DMS53 treated with DMSO at 0.1 percent for 48 hours (cell line): Measurements from ENCODE around the gene CFDP1.
"Not testable (repeated sequence)": the region's sequence is repeated elsewhere in the genome, so short reads cannot be mapped to it uniquely, and the experiment has no call there.

Source experiments
- DNase-seq: peaks from one replicate; lab custom pipeline; 2025; ENCODE audit not compliant: unreplicated experiment; lab: John Stamatoyannopoulos, UW

CFDP1 gene

DNA sequence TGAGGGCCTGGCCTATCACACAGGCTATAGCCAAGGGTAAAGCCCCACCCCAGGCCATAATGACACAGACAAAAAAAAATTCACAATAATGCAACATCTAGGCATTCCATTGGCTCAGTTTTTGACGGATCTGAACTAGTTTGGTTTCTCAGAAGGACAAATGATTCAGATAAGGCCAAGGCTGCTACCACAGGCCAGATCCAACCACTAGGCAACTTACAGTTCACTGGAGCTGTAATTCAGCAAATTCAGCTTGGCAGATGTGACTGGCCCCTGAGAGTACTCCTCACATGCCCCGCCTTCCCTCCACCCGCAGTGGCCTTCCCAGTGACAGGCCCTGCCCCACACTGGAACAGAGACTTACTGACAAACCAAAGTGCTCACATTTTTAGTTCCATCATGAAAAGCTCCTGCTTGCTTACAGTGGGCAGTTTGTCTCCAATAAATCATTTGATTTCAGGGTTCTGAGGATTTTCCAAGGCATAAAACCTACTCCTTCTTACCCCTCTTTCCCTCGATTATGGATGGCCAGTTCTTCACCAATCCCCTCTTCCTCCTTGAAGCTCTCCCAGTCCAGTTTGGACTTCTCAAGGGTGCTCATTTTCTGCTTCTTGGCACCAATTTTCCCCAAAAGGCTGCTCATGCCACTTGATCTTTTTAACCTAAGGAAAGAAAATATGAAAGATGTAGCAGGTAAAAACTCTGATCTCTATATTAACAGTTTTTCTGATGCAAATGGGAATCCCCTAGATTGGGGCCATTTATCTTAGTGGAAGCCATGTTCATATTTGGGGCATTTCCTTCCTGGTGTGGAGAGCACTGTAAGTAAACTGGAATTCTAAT is 128.6 kb downstream of the CFDP1 start:
- DNase-seq, result no peak

DNA sequence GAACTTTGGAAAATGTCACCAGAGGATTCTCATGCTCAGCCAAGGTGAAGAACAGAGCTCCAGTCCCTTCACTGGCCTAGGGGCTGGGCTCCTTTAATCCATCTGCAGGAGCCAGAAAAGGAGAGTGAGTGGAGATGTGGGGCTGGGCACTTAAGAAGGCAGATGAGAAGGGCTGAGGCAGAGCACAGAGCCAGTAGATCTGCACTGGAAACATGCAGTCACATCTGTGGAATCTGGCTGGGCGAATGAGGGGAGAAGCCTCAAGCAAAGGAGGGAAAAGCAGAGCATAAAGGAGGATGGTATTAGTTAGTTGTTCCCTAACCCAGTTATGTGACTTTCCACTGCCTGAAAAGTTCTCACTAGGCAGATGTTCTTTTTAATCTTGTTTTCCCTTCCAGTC is 131.5 kb downstream of the CFDP1 start:
- no peak for DNase-seq

DNA sequence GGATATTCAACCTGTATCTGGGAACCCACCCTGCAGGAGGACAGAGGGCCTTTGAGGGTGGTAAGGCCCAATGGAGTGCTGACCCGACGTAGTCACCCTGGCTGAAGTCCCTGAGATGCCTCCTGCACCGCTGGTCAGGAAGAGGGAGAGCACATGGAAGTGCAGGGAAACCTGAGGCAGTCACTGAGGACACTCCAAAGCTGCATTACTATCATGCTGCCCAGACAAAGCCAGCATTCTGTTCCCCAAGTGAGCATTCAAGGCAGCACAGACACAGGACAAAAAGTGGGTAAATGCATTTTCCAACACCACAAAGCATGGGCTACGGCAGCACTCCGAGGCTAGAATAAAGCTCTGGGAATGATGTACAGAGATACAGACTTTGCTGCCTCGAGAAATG is 135.0 kb downstream of the CFDP1 start:
- DNase-seq, result no peak

DNA sequence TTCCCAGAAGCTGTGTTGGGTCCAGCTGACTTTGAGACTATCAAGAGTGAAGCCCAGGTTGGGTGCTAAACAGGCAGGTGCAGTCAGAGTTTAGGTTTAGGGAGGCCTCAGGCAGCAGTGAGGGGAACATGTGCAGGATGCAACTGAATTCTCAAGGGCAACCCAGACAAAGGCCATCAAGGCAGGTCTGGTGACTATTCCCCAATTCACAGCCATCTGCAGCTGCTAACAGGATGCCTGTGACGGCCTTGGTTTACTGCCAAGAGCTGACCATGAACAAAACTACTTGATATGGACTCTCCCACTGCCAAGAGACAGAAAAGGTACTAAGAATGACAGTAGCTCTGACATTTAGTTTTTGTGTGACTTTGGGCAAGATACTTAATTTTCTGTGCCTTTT is 136.7 kb downstream of the CFDP1 start:
- no peak for DNase-seq

DNA sequence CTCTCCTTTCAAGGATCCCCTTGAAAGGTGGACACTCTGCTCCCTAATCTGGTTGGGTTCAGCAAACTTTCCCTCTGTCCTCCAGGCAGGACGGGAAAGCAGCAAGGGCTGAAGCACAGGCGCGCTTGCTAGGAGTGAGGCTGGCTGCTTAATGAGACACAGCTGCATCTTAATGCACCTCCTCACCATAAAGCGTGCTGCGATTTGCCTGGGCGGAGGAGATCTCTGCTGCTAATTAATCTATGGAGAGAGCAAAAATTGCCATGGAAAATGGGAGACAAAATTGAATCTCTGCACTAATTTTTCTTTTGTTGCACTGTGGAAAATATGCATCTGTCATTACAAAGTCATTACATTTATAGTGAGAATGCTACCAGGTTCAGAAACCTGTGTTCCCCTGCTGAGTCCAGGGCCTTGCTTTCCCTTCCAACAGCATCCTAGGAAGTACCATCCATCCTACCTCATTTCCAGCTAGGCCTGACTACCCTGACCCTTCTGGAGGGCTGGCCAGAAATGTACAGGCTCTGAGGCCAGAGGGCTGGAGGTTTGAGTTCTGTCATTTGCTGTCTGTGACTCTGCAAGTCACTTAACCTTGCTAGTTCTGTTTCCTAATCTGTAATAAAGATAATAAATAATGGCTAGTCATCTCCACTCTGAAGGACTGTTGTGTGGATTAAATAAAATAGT is 138.4 kb downstream of the CFDP1 start:
- no peak for DNase-seq

DNA sequence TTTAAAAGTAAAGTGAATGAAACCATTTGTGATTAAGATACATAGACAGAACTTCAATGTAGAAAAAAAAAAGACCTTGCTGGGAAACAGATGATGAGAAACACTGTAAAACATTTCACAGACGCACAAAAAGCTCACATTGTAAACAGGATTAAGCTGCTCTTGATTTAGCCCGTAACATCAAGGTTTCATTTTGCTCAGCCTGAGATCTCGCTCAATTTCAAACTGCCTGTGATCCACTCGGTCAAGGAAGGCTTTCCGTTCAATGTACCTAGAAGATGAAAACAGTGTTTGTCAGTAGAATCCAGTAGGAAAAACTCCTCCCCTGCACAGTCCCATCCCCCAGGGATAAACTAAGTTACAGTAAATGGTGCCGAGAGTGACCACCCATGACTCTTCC is 139.5 kb downstream of the CFDP1 start:
- DNase-seq, result no peak

DNA sequence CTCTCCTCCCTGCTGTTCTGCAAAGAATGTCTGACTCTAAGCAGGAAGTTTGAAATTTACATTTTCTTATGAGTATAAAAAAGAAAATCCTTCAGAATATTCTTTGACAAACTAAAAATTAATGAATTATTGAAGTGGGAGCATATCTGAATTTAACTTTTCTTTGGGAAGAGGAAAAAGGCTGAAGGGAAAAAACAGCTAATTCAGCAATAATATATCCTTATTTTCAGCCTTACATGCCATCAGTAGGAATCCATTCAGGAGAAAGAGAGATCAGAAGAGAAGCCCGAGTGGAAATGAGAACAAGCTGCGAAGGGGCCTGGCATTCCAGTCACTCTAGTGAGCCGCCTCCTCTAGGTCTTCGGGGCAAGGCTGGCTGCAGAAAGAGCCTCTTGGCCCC is 140.1 kb downstream of the CFDP1 start:
- no peak for DNase-seq

DNA sequence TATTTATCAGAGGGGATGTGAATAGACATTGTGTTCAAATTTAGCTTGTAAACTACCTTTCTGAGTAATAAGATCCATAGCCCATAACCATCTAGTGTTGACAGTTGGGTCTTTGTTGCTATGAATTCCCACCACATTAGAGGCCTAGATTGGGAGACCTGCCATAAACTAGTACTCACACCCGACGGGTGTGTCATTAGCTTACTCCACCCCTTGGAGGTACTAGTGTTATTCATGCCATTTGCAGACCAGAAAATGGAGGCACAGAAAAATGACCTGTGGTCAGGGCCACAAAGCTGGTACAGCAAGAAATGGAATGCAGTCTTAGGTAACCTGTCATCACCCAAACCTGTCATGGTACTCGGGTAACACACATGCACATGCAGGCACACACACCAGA is 140.6 kb downstream of the CFDP1 start:
- no peak for DNase-seq

DNA sequence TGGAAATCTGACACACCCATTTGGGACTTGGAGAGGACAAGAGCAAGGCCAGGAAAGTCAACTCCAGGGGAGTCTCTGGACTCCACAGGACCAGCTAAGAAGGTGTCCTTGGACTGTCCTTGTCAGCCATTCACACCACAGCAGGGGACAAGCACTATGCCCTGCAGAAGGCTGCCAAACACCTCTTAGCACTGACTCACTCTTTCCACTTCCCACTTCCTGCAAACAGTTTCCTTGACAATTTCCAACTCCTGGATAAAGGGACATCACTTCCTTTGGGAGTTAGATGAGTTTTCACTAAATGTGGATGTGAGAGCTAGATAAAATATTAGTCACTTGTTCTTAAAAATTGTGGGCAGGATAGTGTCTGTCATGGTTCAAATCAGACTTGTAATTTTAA is 144.1 kb downstream of the CFDP1 start:
- DNase-seq, result no peak

DNA sequence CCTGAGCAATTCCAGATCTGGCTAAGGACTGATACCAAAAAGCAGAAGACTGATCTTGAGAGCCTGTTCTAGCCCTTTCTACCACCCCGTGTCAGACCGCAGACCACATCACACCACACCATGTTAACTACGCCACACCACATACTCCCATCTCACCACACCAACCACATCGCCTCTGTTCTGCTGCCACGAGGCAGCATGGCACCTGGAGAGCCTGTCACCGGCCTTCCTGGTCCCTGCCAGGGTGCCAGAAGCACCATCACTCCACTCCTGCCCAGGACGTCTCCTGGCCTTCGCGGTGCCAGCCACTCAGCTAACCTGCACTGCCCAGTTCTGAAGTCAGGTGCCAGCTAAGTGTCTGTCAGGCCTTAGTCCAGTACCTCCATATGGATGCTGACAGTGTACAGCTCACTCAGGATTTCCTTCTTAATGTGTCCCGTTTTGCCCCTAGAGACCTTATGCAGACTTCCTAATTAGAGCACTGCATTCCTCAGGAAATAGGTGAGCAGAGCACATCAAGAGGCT is 144.6 kb downstream of the CFDP1 start:
- DNase-seq, result no peak

DNA sequence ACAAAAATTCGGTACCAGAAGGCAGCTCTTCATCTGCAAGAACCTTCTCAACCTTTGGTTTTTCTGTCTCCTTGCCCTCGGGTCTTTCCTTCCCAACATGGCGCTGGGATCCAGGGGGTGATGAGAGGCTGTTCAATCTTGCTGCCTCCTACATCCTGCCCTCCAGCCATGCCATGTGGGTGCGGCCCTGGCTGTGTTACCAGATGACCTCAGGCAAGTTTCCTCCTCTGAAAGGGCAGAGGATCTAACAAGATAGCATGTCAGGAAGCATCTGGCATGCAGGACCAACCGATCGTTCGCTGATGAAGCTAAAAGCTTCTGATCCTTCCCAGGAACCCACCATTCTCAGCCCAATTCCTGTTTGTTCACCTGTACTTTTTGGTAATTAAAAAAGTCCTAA is 145.1 kb downstream of the CFDP1 start:
- DNase-seq, result no peak

DNA sequence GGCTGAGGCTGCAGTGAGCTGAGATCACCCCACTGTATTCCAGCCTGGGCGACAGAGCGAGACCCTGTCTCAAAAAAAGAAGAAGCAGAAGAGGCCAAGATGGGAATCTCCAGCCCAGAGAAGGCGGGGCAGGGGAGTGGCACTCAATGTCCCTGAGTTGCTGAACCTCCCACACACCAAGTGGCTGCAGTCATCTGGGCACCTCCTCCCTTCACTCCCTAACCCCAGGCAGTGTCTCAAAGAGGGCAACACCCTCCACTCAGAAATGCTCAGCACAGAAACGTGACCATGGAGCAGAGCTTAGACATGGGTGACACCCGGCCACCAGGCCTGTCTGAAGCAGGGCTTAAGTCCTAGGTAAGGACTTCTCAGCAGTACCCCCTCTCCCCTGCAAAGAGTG is 145.6 kb downstream of the CFDP1 start:
- no peak for DNase-seq

DNA sequence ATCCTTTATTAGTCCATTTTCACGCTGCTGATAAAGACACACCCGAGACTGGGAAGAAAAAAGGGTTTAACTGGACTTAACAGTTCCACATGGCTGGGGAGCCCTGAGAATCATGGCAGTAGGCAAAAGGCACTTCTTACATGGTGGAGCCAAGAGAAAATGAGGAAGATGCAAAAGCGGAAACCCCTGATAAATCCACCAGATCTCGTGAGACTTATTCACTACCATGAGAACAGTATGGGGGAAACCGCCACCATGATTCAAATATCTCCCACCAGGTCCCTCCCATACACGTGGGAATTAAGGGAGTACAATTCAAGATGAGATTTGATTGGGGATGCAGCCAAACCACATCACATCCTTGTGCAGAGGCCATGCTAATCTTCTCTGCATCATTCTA is 146.9 kb downstream of the CFDP1 start:
- no peak for DNase-seq

DNA sequence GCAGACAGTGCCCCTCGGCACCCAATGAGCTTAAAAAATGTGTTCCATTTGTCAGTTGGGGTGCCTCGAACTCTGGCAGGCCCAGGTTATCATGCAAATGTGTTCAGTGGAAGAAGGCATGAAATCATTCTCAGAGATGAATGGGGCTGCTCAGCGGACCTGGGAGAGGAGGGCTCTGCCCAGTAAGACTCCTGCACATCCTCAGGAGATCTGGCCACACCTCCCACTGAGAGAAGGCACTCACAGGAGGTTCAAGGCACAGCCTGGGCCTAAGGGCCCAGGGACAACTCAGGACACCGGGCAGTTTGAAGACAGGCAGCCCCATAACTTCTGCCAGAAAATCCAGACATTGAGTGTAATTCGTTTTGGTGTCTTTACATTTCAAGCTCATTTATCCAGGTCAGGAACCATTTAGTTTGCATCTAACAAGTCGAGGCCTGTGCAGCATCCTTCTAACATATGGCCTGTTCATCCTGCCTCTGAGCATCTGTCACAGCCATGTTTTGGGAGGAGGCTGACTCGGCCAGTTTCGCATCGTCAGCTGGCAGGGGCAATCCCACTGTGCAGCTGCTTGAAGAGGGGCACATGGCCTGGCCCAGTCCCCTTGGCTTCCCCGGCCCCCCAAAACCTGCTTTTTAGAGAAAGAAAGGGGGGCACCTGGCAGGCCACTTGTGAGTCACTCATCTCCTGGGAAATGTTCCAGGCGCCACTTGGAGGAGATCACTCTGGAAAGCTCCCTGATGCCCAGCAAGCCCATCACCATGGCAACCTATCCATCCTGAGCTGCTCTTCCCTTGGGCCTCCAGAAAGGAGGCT is 150.6 kb downstream of the CFDP1 start:
- DNase-seq, result no peak

DNA sequence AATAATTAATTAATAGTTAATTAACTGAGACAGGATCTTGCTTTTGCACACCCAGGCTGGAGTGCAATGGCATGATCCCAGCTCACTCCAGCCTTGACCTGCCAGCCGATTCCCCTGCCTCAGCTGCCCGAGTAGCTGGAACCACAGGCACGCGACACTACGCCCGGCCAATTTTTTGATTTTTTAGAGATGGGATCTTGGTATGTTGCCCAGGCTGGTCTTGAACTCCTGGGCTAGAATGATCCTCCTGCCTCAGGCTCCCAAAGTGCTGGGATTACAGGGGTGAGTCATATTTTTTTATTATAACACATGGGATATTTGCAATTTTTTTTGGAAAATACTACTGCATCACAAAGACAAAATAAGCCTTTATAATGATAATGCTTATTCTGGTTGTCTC is 151.5 kb downstream of the CFDP1 start:
- no peak for DNase-seq

DNA sequence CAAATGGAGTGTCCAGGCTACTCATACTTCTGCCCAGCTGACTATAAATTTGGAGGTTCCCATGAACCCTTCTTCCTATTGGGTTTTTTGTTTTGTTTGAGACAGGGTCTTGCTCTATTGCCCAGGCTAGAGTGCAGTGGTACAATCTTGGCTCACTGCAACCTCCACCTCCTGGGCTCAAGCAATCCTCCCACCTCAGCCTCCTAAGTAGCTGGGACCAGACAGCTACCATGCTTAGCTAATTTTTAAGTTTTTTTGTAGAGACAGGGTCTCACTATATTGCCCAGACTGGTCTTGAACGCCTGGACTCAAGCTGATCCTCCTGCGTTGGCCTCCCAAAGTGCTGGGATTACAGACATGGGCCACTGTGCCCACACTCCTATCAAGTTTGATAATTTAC is 152.3 kb downstream of the CFDP1 start:
- DNase-seq, result not testable (repeated sequence)

DNA sequence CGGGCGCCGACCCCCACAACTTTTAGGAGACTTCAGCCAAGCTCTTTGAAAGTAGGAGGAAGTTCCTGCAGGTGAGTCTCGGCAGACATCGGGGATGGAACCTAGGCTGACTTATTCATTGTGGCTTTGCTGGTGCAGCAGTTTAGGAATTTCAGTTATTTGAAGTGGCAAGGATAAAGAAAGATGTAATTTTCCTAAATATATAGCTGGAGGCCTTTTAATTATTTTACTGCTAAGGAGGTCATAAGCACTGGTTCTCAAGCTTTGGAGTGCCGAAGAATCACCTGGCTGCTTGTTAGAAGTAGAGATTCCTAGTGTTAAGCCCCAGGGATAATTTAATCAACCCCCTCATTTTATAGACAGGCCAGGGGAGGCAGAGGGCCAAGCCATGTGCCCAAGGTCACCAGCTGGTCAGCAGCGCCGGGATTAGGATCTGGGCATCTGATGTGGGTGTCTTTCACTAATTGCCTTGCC is 152.9 kb downstream of the CFDP1 start:
- no peak for DNase-seq

DNA sequence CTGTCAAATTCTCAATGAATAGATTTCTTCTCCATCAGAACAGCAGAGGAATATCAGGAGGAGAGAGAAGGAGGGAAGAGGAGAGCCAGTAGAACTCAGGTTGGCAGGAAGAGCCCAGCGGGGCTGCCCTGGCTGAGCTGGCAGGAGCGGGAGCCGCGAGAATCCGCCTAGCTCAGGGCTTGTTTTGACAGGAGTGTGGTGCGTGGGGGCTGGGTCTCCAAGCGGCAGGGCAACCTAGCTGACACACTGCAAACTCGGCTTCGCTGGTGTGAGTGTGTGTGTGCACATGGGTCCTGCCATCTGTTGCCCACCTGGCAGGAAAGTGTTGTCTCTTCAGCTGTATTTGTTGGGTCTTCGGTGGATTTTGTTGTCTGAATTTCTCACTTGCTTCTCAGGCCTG is 154.0 kb downstream of the CFDP1 start:
- no peak for DNase-seq

DNA sequence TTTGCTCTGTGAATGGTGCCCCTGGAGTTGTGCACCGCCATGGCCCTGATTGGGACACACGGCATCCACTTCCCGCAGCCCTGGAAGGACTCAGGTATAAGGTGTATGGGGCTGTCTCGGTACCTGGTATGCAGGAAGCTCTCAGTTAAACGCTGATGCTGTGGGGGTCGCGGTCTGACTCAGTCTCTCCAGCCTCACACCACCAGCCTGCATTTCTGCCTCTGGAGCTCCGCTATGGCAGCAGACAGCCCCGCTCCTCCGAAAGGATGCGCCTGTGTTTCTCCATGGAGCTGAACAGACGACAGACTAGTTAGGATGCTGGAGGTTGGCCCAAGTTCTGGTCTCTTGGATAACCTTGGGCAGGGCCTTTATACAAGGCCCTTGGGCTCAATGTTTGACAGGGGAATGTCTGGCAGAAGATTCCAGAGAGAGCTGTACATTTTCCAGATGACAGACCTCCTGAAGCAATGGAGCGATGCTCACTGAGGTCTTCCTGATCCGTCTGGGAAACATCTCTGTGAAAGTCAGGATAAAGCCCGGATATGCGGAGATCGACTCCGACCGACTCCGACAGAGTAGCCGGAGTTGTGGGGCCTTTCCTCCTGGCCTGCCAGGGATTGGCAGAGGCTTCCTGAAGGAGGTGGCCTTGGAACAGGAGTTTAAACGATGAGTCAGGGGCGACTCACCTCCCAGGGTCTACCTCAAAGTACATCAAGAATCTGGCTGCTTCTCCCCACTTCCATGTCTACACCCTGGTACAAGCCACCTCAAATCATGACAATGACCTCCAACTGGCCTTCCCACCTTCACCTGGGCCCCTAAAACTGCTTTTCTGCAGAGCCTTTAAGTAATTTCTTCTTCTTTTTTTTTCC is 160.0 kb downstream of the CFDP1 start:
- no peak for DNase-seq

DNA sequence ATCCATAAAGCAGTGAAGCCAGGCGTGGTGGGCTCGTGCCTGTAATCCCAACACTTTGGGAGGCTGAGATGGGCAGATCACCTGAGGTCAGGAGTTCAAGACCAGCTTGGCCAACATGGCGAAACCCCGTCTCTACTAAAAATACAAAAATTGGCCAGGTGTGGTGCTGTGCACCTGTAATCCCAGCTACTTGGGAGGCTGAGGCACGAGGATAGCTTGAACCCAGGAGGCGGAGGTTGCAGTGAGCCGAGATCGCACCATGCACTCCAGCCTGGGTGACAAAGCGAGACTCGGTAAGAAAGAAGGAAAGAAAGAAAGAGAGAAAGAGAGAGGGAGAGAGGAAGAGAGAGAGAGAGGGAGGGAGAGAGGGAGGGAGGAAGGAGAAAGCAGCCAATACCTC is 160.7 kb downstream of the CFDP1 start:
- not testable (repeated sequence) for DNase-seq
